CD4-positive, alpha-beta memory T cell (primary cell): ENCODE results near the gene JAK2. TPM values are rescaled to one million over a fixed set of nuclear protein-coding genes. Genes with fewer than 3 reads are reported as not detected.

Source experiments
- polyA plus RNA-seq, 2 donors: library from polyadenylated mRNA; unstranded; fragments of 300-500 nt; fragmentation: Illumina TruSeq; gene quantifications; one replicate each; pipeline ENCODE4 v1.2.3, GENCODE V29; 2021
- total RNA-seq, 2 experiments: library from RNA; stranded (reverse); gene quantifications; one replicate each; pipeline ENCODE4 v1.2.3, GENCODE V29; 2021

JAK2 gene
- total and polyA plus RNA-seq, 4 experiments from 2014 or later, result 4.6 to 19.9 (median 12.5) TPM

Other genes with a start within 250 kb of the JAK2 start
- gene AK3, start 244.1 kb upstream of the JAK2 start, total RNA-seq, result 10 to 100 TPM; 23.1 to 25.2 TPM
- gene AK3, start 244.1 kb upstream of the JAK2 start, polyA plus RNA-seq, result 10 to 100 TPM; 28.3 to 47.9 TPM
- gene RCL1, start 192.3 kb upstream of the JAK2 start, total RNA-seq, result 10 to 100 TPM; 15.2 to 17.8 TPM
- 10 to 100 TPM; 15.5 to 21.1 TPM for gene RCL1, start 192.3 kb upstream of the JAK2 start, polyA plus RNA-seq
- gene INSL6, start 200.4 kb downstream of the JAK2 start, total RNA-seq, result not detected
- gene INSL6, start 200.4 kb downstream of the JAK2 start, polyA plus RNA-seq, result not detected
- gene INSL4, start 246.1 kb downstream of the JAK2 start, total RNA-seq, result not detected
- gene INSL4, start 246.1 kb downstream of the JAK2 start, polyA plus RNA-seq, result not detected